K562 (cell line): Measurements from ENCODE around the gene ORC5. TPM values are rescaled to one million over a fixed set of nuclear protein-coding genes. Genes with fewer than 3 reads are reported as not detected.

Experiments
- AFF4 ChIP-seq: sonication (generic); formaldehyde crosslinking; IDR thresholded peaks from 2 replicates; pipeline ENCODE4 v1.8.0; 2023; ENCODE audit warnings: mild to moderate bottlenecking, missing genetic modification reagents
- CC2D1A ChIP-seq: fragments of 450-650 bp; IDR thresholded peaks from 2 replicates; pipeline ENCODE4 v1.6.1; 2017; ENCODE audit warnings: mild to moderate bottlenecking
- CHCHD3 ChIP-seq: fragments of 250-450 bp; sonication (Bioruptor Pico); IDR thresholded peaks from 2 replicates; pipeline ENCODE4 v2.1.2; 2022; ENCODE audit warnings: mild to moderate bottlenecking
- ETS1 ChIP-seq: conservative IDR thresholded peaks from 2 replicates; pipeline ENCODE4 v1.6.1; 2011; ENCODE audit warnings: low read depth, mild to moderate bottlenecking, low read length; ENCODE audit not compliant: control insufficient read depth
- HCFC1 ChIP-seq: IDR thresholded peaks from 2 replicates; pipeline ENCODE4 v1.6.1; 2012; ENCODE audit warnings: low read depth, low read length, improper control_type of control experiment
- HOXB6 ChIP-seq: fragments of 250-450 bp; sonication (Bioruptor Pico); IDR thresholded peaks from 2 replicates; pipeline ENCODE4 v1.5.1; 2022; ENCODE audit warnings: mild to moderate bottlenecking, borderline replicate concordance
- KDM1A ChIP-seq, 2 experiments: fragments of 450-650 bp; IDR thresholded peaks; 2 replicates each; pipeline ENCODE4 v1.6.1; 2016; ENCODE audit warnings: mild to moderate bottlenecking in 2 of 2
- MYC ChIP-seq, 2 experiments: fragments of 250-450 bp in 1 of 2; sonication (Bioruptor Pico) in 1 of 2; IDR thresholded peaks; 2 replicates each; pipeline versions ENCODE4 v1.5.1 to v1.6.1; 2012 to 2021; ENCODE audit warnings: low read depth in 2 of 2, borderline replicate concordance in 1 of 2, improper control_type of control experiment in 1 of 2, low read length in 1 of 2, mild to moderate bottlenecking in 1 of 2, moderate library complexity in 1 of 2
- SIRT6 ChIP-seq: IDR thresholded peaks from one replicate; pipeline ENCODE4 v1.6.1; 2012; ENCODE audit warnings: low read depth, mild to moderate bottlenecking, control low read depth, inconsistent platforms, low read length, moderate library complexity
- TAL1 ChIP-seq: fragments of 450-650 bp; IDR thresholded peaks from 2 replicates; pipeline ENCODE4 v1.6.1; 2016; ENCODE audit warnings: mild to moderate bottlenecking
- ZC3H8 ChIP-seq: fragments of 450-650 bp; IDR thresholded peaks from 2 replicates; pipeline ENCODE4 v1.6.1; 2017
- ZNF280B ChIP-seq: fragments of 250-450 bp; sonication (Bioruptor Pico); IDR thresholded peaks from 2 replicates; pipeline ENCODE4 v1.5.1; 2021; ENCODE audit warnings: mild to moderate bottlenecking
- ZNF282 ChIP-seq: sonication (generic); formaldehyde crosslinking; IDR thresholded peaks from 2 replicates; pipeline ENCODE4 v1.8.1; 2023; ENCODE audit warnings: missing genetic modification reagents
- polyA plus RNA-seq, 8 experiments: library from polyadenylated mRNA; depleted of rRNA in 4 of 8; stranded (reverse) in 5 of 8; unstranded in 3 of 8; fragments of >200 nt; fragmentation: Nextera tagmentation in 2 of 8; fragmentation: Illumina TruSeq in 1 of 8; extraction: Ambion mirVana in 2 of 8; extraction: Trizol in 1 of 8; gene quantifications; 2 replicates each; pipeline versions ENCODE4 v1.2.1 to v1.2.3, GENCODE V29; 2011 to 2014; ENCODE audit warnings: inconsistent platforms in 1 of 8, missing spikeins in 1 of 8
- total RNA-seq, 7 experiments: library from RNA; depleted of rRNA in 6 of 7; stranded (reverse); fragments of >200 nt in 6 of 7; fragmentation: Illumina TruSeq in 2 of 7; extraction: Trizol in 2 of 7; gene quantifications; 2 replicates each; pipeline versions ENCODE4 v1.2.1 to v1.2.3, GENCODE V29; 2011 to 2021; ENCODE audit warnings: low replicate concordance in 1 of 7
- TF ChIP-seq, protein P1 (sequence below): fragments of 250-450 bp; sonication (Bioruptor Pico); IDR thresholded peaks from 2 replicates; pipeline ENCODE4 v1.5.0; 2020; ENCODE audit warnings: mild to moderate bottlenecking, borderline replicate concordance
- TF ChIP-seq, protein P2 (sequence below): sonication (generic); formaldehyde crosslinking; IDR thresholded peaks from 2 replicates; pipeline ENCODE4 v1.8.0; 2022; ENCODE audit warnings: missing genetic modification reagents, mild to moderate bottlenecking, moderate library complexity, borderline replicate concordance
- TF ChIP-seq, protein P3 (sequence below): fragments of 450-650 bp; IDR thresholded peaks from 2 replicates; pipeline ENCODE4 v1.6.1; 2016; ENCODE audit warnings: mild to moderate bottlenecking

ORC5 gene
- total and polyA plus RNA-seq, 9 of the 15 experiments (the other 6 are each of a cell fraction or from before 2014, with no cell fraction given): 29.8 to 136 (median 54.8) TPM

GRCh38 chr7:104174798-104175197 is 33.0 kb downstream of the ORC5 start (continued):
- TF ChIP-seq AFF4: no peak
- no peak for TF ChIP-seq MYC (IDR thresholded peaks at IDR 0.05; ENCODE audit: low read depth, low read length)
- TF ChIP-seq MYC (CRISPR knock-in tag; IDR thresholded peaks at IDR 0.05; ENCODE audit: borderline replicate concordance, low read depth): no peak
- peak; percentile 33 for TF ChIP-seq TAL1
- no peak for TF ChIP-seq CHCHD3 (CRISPR knock-in tag)
- TF ChIP-seq, protein P1, sequence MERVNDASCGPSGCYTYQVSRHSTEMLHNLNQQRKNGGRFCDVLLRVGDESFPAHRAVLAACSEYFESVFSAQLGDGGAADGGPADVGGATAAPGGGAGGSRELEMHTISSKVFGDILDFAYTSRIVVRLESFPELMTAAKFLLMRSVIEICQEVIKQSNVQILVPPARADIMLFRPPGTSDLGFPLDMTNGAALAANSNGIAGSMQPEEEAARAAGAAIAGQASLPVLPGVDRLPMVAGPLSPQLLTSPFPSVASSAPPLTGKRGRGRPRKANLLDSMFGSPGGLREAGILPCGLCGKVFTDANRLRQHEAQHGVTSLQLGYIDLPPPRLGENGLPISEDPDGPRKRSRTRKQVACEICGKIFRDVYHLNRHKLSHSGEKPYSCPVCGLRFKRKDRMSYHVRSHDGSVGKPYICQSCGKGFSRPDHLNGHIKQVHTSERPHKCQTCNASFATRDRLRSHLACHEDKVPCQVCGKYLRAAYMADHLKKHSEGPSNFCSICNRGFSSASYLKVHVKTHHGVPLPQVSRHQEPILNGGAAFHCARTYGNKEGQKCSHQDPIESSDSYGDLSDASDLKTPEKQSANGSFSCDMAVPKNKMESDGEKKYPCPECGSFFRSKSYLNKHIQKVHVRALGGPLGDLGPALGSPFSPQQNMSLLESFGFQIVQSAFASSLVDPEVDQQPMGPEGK (CRISPR knock-in tag): no peak
- TF ChIP-seq HCFC1: no peak
- TF ChIP-seq ZNF282 (CRISPR knock-in tag): no peak
- no peak for TF ChIP-seq ZNF280B (CRISPR knock-in tag)
- TF ChIP-seq, protein P2, sequence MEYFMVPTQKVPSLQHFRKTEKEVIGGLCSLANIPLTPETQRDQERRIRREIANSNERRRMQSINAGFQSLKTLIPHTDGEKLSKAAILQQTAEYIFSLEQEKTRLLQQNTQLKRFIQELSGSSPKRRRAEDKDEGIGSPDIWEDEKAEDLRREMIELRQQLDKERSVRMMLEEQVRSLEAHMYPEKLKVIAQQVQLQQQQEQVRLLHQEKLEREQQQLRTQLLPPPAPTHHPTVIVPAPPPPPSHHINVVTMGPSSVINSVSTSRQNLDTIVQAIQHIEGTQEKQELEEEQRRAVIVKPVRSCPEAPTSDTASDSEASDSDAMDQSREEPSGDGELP (CRISPR knock-in tag): no peak
- no peak for TF ChIP-seq CC2D1A
- no peak for TF ChIP-seq ETS1
- TF ChIP-seq, protein P3, sequence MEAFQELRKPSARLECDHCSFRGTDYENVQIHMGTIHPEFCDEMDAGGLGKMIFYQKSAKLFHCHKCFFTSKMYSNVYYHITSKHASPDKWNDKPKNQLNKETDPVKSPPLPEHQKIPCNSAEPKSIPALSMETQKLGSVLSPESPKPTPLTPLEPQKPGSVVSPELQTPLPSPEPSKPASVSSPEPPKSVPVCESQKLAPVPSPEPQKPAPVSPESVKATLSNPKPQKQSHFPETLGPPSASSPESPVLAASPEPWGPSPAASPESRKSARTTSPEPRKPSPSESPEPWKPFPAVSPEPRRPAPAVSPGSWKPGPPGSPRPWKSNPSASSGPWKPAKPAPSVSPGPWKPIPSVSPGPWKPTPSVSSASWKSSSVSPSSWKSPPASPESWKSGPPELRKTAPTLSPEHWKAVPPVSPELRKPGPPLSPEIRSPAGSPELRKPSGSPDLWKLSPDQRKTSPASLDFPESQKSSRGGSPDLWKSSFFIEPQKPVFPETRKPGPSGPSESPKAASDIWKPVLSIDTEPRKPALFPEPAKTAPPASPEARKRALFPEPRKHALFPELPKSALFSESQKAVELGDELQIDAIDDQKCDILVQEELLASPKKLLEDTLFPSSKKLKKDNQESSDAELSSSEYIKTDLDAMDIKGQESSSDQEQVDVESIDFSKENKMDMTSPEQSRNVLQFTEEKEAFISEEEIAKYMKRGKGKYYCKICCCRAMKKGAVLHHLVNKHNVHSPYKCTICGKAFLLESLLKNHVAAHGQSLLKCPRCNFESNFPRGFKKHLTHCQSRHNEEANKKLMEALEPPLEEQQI: peak; percentile 74
- no peak for TF ChIP-seq HOXB6 (CRISPR knock-in tag)
- peak; percentile 35 to 66; a peak in 3 of 4 replicates for TF ChIP-seq KDM1A (IDR thresholded peaks at IDR 0.05)
- no peak for TF ChIP-seq ZC3H8
- no peak for TF ChIP-seq SIRT6
